OCI-LY7 (cell line): ENCODE measurements around the gene M6PR. TPM values are rescaled to one million over a fixed set of nuclear protein-coding genes. Genes with fewer than 3 reads are reported as not detected.
"Not testable (repeated sequence)": the region's sequence is repeated elsewhere in the genome, so short reads cannot be mapped to it uniquely, and the experiment has no call there.

ENCODE experiments used
- BruUV-seq: library from RNA; stranded (reverse); fragments of 400-500 nt; replicated peaks from 2 replicates; lab custom pipeline; 2021; lab: Mats Ljungman, UMichigan
- CTCF ChIA-PET: fragments of 300-600 bp; sonication (Branson Sonifier 250); formaldehyde crosslinking; loops from one replicate; lab custom pipeline; 2022; ENCODE audit warnings: antibody characterized with exemption; ENCODE audit not compliant: unreplicated experiment; lab: Charles Lee
- POLR2A ChIA-PET: fragments of 300-600 bp; sonication (Branson Sonifier 250); formaldehyde crosslinking; loops from one replicate; lab custom pipeline; 2022; ENCODE audit warnings: antibody characterized with exemption; lab: Charles Lee
- DNase-seq: peaks from one replicate; pipeline ENCODE4 v3.0.0-alpha.2; 2015; ENCODE audit warnings: low spot score
- H2AFZ ChIP-seq: fragments of 200-600 bp; sonication (generic), shearing (Covaris generic); 2 replicates; pipeline ENCODE4 v1.6.1; 2014; ENCODE audit warnings: mild to moderate bottlenecking, antibody characterized with exemption, low read length, moderate library complexity
- H3K27ac ChIP-seq: fragments of 200-600 bp; sonication (generic); 2 replicates; pipeline ENCODE4 v1.5.1; 2014; ENCODE audit warnings: mixed run types, low read depth, mild to moderate bottlenecking, moderate library complexity, low read length, inconsistent platforms; ENCODE audit not compliant: poor library complexity, severe bottlenecking
- H3K36me3 ChIP-seq: fragments of 200-600 bp; sonication (generic); 2 replicates; pipeline ENCODE4 v1.6.1; 2014; ENCODE audit warnings: mild to moderate bottlenecking, antibody characterized with exemption, low read length, moderate library complexity, mixed read lengths; ENCODE audit not compliant: insufficient read depth
- H3K4me1 ChIP-seq: fragments of 200-600 bp; sonication (generic); 2 replicates; pipeline ENCODE4 v1.5.1; 2014; ENCODE audit warnings: mild to moderate bottlenecking, low read length; ENCODE audit not compliant: insufficient read depth, poor library complexity, severe bottlenecking
- H3K4me2 ChIP-seq: fragments of 200-600 bp; sonication (generic); 2 replicates; pipeline ENCODE4 v1.6.1; 2014; ENCODE audit warnings: mild to moderate bottlenecking, low read length
- H3K4me3 ChIP-seq: fragments of 200-600 bp; sonication (generic); 2 replicates; pipeline ENCODE4 v1.5.1; 2014; ENCODE audit warnings: mild to moderate bottlenecking, low read depth, low read length; ENCODE audit not compliant: poor library complexity, severe bottlenecking
- H3K79me2 ChIP-seq: fragments of 200-600 bp; sonication (generic); 2 replicates; pipeline ENCODE4 v1.6.1; 2016; ENCODE audit warnings: low read depth, mild to moderate bottlenecking, low read length, moderate library complexity, mixed read lengths; ENCODE audit not compliant: insufficient read depth
- H3K9me2 ChIP-seq: fragments of 200-600 bp; sonication (generic); 2 replicates; pipeline ENCODE4 v1.6.1; 2016; ENCODE audit warnings: mild to moderate bottlenecking, low read length, mixed read lengths; ENCODE audit not compliant: insufficient read depth
- H3K9me3 ChIP-seq: fragments of 200-600 bp; sonication (generic); 2 replicates; pipeline ENCODE4 v1.6.1; 2014; ENCODE audit warnings: mild to moderate bottlenecking, mixed run types, low read length, mixed read lengths
- H4K20me1 ChIP-seq: fragments of 200-600 bp; sonication (generic); 2 replicates; pipeline ENCODE4 v1.6.1; 2014; ENCODE audit warnings: mild to moderate bottlenecking, antibody characterized with exemption, low read length, moderate library complexity, mixed read lengths; ENCODE audit not compliant: insufficient read depth
- EZH2phosphoT487 ChIP-seq: fragments of 200-600 bp; sonication (generic); IDR thresholded peaks from 2 replicates; pipeline ENCODE4 v1.6.1; 2018; ENCODE audit warnings: low read depth, borderline replicate concordance, mild to moderate bottlenecking, mixed run types, antibody characterized with exemption, low read length, moderate library complexity, mixed read lengths
- intact Hi-C: fragments of 100-400 bp; cut with micrococcal nuclease; formaldehyde crosslinking; loops from one replicate; pipeline ENCODE4 v1.10.0; 2022; ENCODE audit not compliant: unreplicated experiment
- total RNA-seq, 2 experiments: library from RNA; depleted of rRNA in 1 of 2; stranded (reverse); fragments of >200 nt in 1 of 2; shearing (Covaris generic) in 1 of 2; gene quantifications; 2 replicates each; pipeline ENCODE4 v1.2.3, GENCODE V29; 2014 to 2022
- TF ChIP-seq, protein P1 (sequence below): fragments of 200-600 bp; sonication (generic); conservative IDR thresholded peaks from 2 replicates; pipeline ENCODE4 v1.5.1; 2014; ENCODE audit warnings: mild to moderate bottlenecking, antibody characterized with exemption, low read length, moderate library complexity, mixed read lengths

Gene M6PR
- total RNA-seq, 2 experiments from 2014 or later: 108 to 144 TPM

DNA sequence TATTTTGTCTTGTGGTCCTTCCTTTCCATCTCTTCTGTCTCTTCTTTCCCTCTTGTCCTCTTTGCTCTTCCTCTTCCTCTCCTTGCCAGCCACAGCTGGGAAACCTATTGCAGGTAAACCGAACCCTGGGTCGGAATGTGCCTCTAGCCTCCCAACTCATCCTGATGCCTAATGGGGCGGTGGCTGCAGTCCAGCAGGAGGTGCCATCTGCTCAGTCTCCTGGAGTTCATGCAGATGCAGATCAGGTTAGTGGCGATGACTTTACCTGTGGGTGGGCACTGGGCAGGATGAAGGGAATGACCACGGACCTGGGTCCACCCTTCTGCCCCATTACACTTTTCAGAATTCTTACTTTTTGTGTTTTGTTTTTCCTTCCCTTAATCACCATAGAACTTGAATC, 26.9 kb downstream of the M6PR start:
- Histone ChIP-seq H2AFZ (no peak overlapping the region), H3K9me2 (no peaks in the 10 kb centered on the region), H4K20me1 (no peaks in the 10 kb centered on the region), H3K4me2 (no peak overlapping the region), H3K79me2 (no peaks in the 10 kb centered on the region), H3K4me1 (no peaks in the 10 kb centered on the region), H3K4me3 (no peak overlapping the region), H3K27ac (no peak overlapping the region), H3K36me3 (peaks cover 39% of the 10 kb centered on the region), H3K9me3 (no peaks in the 10 kb centered on the region)
- ChIA-PET CTCF (no interaction called here), POLR2A (interaction anchor here (0.6 kb wide), 1 partner anchor 127 kb away, joined by 3 read pairs; no protein-coding TSS in a partner anchor)
- intact Hi-C loops: no loop called here
- no peak for DNase-seq
- no TSS peak for BruUV-seq
- no peak for TF ChIP-seq EZH2phosphoT487
- TF ChIP-seq, protein P1, sequence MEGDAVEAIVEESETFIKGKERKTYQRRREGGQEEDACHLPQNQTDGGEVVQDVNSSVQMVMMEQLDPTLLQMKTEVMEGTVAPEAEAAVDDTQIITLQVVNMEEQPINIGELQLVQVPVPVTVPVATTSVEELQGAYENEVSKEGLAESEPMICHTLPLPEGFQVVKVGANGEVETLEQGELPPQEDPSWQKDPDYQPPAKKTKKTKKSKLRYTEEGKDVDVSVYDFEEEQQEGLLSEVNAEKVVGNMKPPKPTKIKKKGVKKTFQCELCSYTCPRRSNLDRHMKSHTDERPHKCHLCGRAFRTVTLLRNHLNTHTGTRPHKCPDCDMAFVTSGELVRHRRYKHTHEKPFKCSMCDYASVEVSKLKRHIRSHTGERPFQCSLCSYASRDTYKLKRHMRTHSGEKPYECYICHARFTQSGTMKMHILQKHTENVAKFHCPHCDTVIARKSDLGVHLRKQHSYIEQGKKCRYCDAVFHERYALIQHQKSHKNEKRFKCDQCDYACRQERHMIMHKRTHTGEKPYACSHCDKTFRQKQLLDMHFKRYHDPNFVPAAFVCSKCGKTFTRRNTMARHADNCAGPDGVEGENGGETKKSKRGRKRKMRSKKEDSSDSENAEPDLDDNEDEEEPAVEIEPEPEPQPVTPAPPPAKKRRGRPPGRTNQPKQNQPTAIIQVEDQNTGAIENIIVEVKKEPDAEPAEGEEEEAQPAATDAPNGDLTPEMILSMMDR: no peak

DNA sequence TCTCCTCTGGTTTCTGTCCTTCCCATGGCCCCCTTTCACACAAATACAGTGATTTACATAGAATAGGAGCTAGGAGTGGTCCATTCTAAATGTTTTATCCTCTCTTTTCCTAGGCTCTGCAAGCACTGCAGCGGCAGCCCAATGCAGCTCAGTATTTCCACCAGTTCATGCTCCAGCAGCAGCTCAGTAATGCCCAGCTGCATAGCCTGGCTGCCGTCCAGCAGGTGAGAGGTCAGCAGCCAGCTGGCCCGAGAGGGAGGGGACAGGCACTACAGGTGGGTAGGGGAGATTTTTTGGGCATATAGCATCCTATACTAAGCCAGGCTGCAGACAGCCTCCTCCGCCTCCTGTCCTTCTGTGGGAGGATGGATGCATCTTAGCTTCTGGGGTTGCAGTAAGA, 29.8 kb downstream of the M6PR start:
- intact Hi-C loops, CTCF ChIA-PET, H4K20me1 ChIP-seq: not testable (repeated sequence)

DNA sequence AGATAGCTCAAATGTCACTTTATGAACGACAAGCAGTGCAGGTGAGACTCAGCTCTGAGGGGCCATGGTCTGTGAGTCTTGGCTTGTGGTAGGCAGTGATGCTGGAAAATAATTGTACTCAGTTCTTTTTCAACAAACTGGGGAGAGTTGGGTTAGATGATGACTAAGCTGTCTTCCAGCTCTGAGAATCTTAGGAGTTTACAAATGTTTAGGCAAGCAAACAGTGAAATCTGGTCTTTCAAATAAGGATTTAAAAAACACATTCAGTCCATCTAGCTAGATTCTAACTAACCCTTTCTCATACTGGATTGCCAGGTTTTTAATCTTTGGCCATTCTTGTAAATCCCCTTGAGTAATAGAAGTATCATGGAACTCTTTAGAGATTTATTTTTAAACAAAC, 31.7 kb downstream of the M6PR start:
- no peak for DNase-seq
- POLR2A ChIA-PET: interaction anchor here (0.6 to 1.0 kb wide), 3 partner anchors 220 to 364 kb away, joined by 3 to 5 read pairs (median 3); partner anchors contain the start of gene RIMKLB

More for the DNA sequence above, 29.8 kb downstream of the M6PR start:
- POLR2A ChIA-PET, BruUV-seq, H3K9me2 ChIP-seq, DNase-seq, H3K4me2 ChIP-seq, H3K4me3 ChIP-seq, H2AFZ ChIP-seq, H3K9me3 ChIP-seq, H3K27ac ChIP-seq: not testable (repeated sequence)
- Histone ChIP-seq H3K79me2 (peaks cover 16% of the 10 kb centered on the region; the same call in 1 of the 2 replicates), H3K4me1 (peaks cover 18% of the 10 kb centered on the region), H3K36me3 (peaks cover 39% of the 10 kb centered on the region)

More for the DNA sequence above, 31.7 kb downstream of the M6PR start:
- H4K20me1 ChIP-seq: no peaks in the 10 kb centered on the region
- no peak overlapping the region for H3K4me2 ChIP-seq
- intact Hi-C loops: no loop called here
- no TSS peak for BruUV-seq
- peaks cover 32% of the 10 kb centered on the region for H3K36me3 ChIP-seq
- H3K4me1 ChIP-seq: peaks cover 32% of the 10 kb centered on the region
- H3K27ac ChIP-seq: no peak overlapping the region
- no peaks in the 10 kb centered on the region for H3K9me3 ChIP-seq
- CTCF ChIA-PET: no interaction called here
- H3K79me2 ChIP-seq: peaks cover 16% of the 10 kb centered on the region; the same call in 1 of the 2 replicates
- H2AFZ ChIP-seq: no peak overlapping the region
- H3K4me3 ChIP-seq: no peak overlapping the region
- H3K9me2 ChIP-seq: no peaks in the 10 kb centered on the region
- no peak for TF ChIP-seq EZH2phosphoT487
- TF ChIP-seq, protein P1: no peak
